Naive thymus-derived CD4-positive, alpha-beta T cell (primary cell): ENCODE results near the gene JAK1. TPM values are rescaled to one million over a fixed set of nuclear protein-coding genes. Genes with fewer than 3 reads are reported as not detected.

ENCODE experiments used
- ATAC-seq: fragments of 150-1000 bp; cut with Tn5 transposase; 2 replicates; pipeline ENCODE4 v1.10.0; 2021; ENCODE audit warnings: mild to moderate bottlenecking, moderate library complexity
- CTCF ChIA-PET: fragments of 350-600 bp; sonication (Branson Sonifier 250); formaldehyde crosslinking; loops from one replicate; lab custom pipeline; 2021; ENCODE audit warnings: antibody characterized with exemption; lab: Charles Lee
- POLR2A ChIA-PET: fragments of 350-600 bp; sonication (Branson Sonifier 250); formaldehyde crosslinking; loops from one replicate; lab custom pipeline; 2021; ENCODE audit warnings: antibody characterized with exemption, inconsistent platforms; lab: Charles Lee
- DNase-seq, 9 donors: peaks; one replicate each; pipeline versions ENCODE4 v3.0.0 to v3.0.0-alpha.2; 2020 to 2022; ENCODE audit warnings: mixed read lengths in 1 of 9
- H3K27ac ChIP-seq: one replicate; pipeline ENCODE4 v1.7.0; 2013; ENCODE audit warnings: mild to moderate bottlenecking, low read depth, low read length, moderate library complexity
- H3K27me3 ChIP-seq, 2 donors: one replicate each; pipeline ENCODE4 v1.7.0; 2013; ENCODE audit warnings: low read length in 2 of 2, mild to moderate bottlenecking in 2 of 2, moderate library complexity in 2 of 2; ENCODE audit not compliant: control insufficient read depth in 2 of 2, insufficient read depth in 2 of 2
- H3K36me3 ChIP-seq, 3 experiments: 1 replicate in 2 of 3; 2 replicates in 1 of 3; pipeline ENCODE4 v1.7.0; 2013; ENCODE audit warnings: low read length in 3 of 3, mild to moderate bottlenecking in 3 of 3, moderate library complexity in 1 of 3; ENCODE audit not compliant: insufficient read depth in 3 of 3, control insufficient read depth in 2 of 3
- H3K4me1 ChIP-seq, 2 donors: one replicate each; pipeline ENCODE4 v1.7.0; 2013; ENCODE audit warnings: low read length in 2 of 2, mild to moderate bottlenecking in 2 of 2, moderate library complexity in 1 of 2; ENCODE audit not compliant: control insufficient read depth in 2 of 2, insufficient read depth in 2 of 2
- H3K4me3 ChIP-seq: 2 replicates; pipeline ENCODE4 v1.7.0; 2013; ENCODE audit warnings: mild to moderate bottlenecking, low read length
- H3K9me3 ChIP-seq, 3 experiments: 1 replicate in 2 of 3; 2 replicates in 1 of 3; pipeline ENCODE4 v1.7.0; 2013; ENCODE audit warnings: low read length in 3 of 3; ENCODE audit not compliant: control insufficient read depth in 2 of 3
- H3K27ac Mint-ChIP-seq, 9 donors: one replicate each; pipeline ENCODE4 v1.8.0; 2020 to 2022; ENCODE audit warnings: mixed read lengths in 9 of 9, mild to moderate bottlenecking in 8 of 9, moderate library complexity in 5 of 9, inconsistent platforms in 2 of 9
- H3K27me3 Mint-ChIP-seq, 5 donors: one replicate each; pipeline ENCODE4 v1.8.0; 2021 to 2022; ENCODE audit warnings: mixed read lengths in 5 of 5, mild to moderate bottlenecking in 1 of 5
- H3K36me3 Mint-ChIP-seq, 5 donors: one replicate each; pipeline ENCODE4 v1.8.0; 2020 to 2022; ENCODE audit warnings: mixed read lengths in 5 of 5, mild to moderate bottlenecking in 3 of 5, inconsistent platforms in 1 of 5
- H3K4me1 Mint-ChIP-seq, 7 donors: one replicate each; pipeline ENCODE4 v1.8.0; 2020 to 2022; ENCODE audit warnings: mixed read lengths in 7 of 7, mild to moderate bottlenecking in 3 of 7, inconsistent platforms in 1 of 7
- H3K4me3 Mint-ChIP-seq, 10 donors: one replicate each; pipeline ENCODE4 v1.8.0; 2020 to 2022; ENCODE audit warnings: mild to moderate bottlenecking in 10 of 10, mixed read lengths in 10 of 10, moderate library complexity in 6 of 10, inconsistent platforms in 2 of 10
- H3K9me3 Mint-ChIP-seq, 11 donors: one replicate each; pipeline ENCODE4 v1.8.0; 2020 to 2022; ENCODE audit warnings: mixed read lengths in 11 of 11, mild to moderate bottlenecking in 4 of 11, inconsistent platforms in 1 of 11, moderate library complexity in 1 of 11
- intact Hi-C, 2 donors: fragments of 100-400 bp; cut with micrococcal nuclease; formaldehyde crosslinking; loops; one replicate each; pipeline ENCODE4 v1.15.1; 2023
- polyA plus RNA-seq, 2 donors: library from polyadenylated mRNA; unstranded; fragments of 300-500 nt; fragmentation: Illumina TruSeq; gene quantifications; one replicate each; pipeline ENCODE4 v1.2.3, GENCODE V29; 2021
- total RNA-seq, 6 experiments: library from RNA in 5 of 6; stranded (reverse) in 5 of 6; gene quantifications; 1 replicate in 5 of 6; 2 replicates in 1 of 6; pipeline ENCODE4 v1.2.3 and lab custom pipeline; 2021 to 2026

The JAK1 gene
- total and polyA plus RNA-seq, 7 experiments from 2014 or later, result 197 to 365 (median 265) TPM

DNA sequence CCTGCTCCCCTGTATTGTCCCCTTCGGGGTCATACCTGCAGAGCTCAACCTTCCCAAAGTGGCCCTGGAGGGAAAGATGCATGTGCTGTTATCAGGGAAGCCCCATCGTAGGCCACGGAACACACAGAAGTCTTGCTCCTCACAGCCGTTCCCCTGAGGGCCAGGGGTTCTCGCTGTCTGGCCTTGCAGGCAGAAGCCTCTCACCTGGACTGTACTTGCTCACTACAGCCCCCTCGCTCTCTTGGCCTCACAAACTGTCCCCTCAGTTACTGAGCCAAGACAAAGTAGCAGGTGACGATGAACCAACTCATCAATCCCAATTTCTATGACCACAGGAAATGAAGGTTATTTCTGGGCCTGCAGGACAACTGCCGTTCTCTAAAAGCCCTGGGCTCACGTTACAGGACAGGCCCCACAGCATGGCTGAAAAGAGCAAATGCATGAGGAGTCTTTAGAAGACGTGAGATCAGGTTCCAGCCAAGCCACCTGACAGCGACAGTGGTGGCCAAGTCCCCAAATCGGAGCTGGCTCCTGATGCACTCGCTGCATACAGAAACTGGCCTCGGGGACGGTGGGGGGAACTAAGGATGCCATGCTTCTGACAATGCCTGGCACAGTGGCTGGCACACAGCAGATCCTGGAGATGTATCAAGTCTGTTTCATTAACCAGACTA lies 126.5 kb downstream of the JAK1 start:
- ChIA-PET POLR2A (no interaction called here), CTCF (no interaction called here)
- Histone ChIP-seq H3K36me3 (peaks cover 54 to 93% (median 59%) of the 10 kb centered on the region in 3 experiments), H3K27ac (no peak overlapping the region), H3K9me3 (no peaks in the 10 kb centered on the region), H3K4me1 (no peaks in the 10 kb centered on the region), H3K27me3 (no peaks in the 10 kb centered on the region), H3K4me3 (no peak overlapping the region)
- Mint-ChIP-seq H3K27ac (peak overlapping the region in 6 of 9 donors; percentile 6 to 78 (median 48)), H3K36me3 (peaks cover 12 to 69% (median 38%) of the 10 kb centered on the region in 5 donors), H3K27me3 (no peaks in the 10 kb centered on the region), H3K4me1 (peaks cover 0 to 6% (median 0%) of the 10 kb centered on the region in 7 donors), H3K9me3 (peaks cover 0 to 2% (median 0%) of the 10 kb centered on the region in 11 donors), H3K4me3 (no peak overlapping the region)
- no peak for ATAC-seq
- intact Hi-C loops, result no loop called here
- no peak for DNase-seq

DNA sequence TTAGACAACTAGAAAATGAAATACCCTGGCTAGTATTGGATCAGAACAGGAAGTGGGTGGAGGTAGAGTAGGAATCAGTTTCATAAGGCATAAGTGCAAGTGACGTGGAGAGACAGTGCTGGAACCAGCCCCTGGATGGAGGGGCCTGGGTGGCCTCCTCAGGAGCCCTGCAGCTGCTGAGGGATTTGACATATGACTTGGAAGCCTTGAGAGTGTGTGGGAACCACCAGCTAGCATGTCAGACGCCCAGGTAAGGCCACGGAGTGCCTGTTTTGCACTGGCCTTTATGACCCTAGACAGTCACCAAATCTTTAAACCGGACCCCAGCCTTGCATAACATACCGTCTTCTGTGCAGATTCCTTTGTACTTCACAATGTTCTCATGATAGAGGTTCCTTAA lies 127.1 kb downstream of the JAK1 start:
- peak overlapping the region in 6 of 9 donors; percentile 6 to 63 (median 52) for H3K27ac Mint-ChIP-seq
- H3K36me3 Mint-ChIP-seq, result peaks cover 12 to 67% (median 36%) of the 10 kb centered on the region in 5 donors
- Histone ChIP-seq H3K27me3 (no peaks in the 10 kb centered on the region), H3K36me3 (peaks cover 53 to 93% (median 57%) of the 10 kb centered on the region in 3 experiments), H3K4me1 (no peaks in the 10 kb centered on the region), H3K4me3 (no peak overlapping the region), H3K27ac (no peak overlapping the region), H3K9me3 (no peaks in the 10 kb centered on the region)
- H3K4me3 Mint-ChIP-seq, result peak overlapping the region in 1 of 10 donors; percentile 45
- H3K27me3 Mint-ChIP-seq, result no peaks in the 10 kb centered on the region
- no peak for ATAC-seq
- POLR2A ChIA-PET, result no interaction called here
- DNase-seq, result no peak
- intact Hi-C loops, result no loop called here
- CTCF ChIA-PET, result no interaction called here
- H3K9me3 Mint-ChIP-seq, result peaks cover 0 to 2% (median 0%) of the 10 kb centered on the region in 11 donors
- peaks cover 0 to 6% (median 0%) of the 10 kb centered on the region in 7 donors for H3K4me1 Mint-ChIP-seq

DNA sequence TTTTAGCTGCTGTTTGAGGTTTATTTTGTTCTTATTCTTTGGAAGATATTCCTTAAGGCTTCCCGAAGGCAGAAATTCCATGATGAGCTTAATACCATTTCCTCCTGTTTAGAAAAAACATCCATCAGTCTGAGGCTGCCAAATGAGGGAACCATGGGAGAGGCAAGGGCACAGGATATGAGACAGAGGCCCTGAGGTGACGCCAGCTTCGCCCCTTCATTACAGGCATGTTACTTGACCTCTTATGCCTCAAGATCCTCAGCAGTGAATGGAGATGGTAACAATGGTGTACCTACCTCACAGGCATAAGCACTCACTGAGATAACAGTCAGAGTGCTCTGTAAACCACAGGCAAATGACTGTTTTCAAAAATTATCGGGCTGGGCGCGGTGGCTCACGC lies 127.9 kb downstream of the JAK1 start:
- H3K4me3 Mint-ChIP-seq, result no peak overlapping the region
- Histone ChIP-seq H3K9me3 (no peaks in the 10 kb centered on the region), H3K36me3 (peaks cover 46 to 93% (median 57%) of the 10 kb centered on the region in 3 experiments), H3K4me1 (no peaks in the 10 kb centered on the region), H3K27me3 (no peaks in the 10 kb centered on the region), H3K27ac (no peak overlapping the region), H3K4me3 (no peak overlapping the region)
- peaks cover 0 to 2% (median 0%) of the 10 kb centered on the region in 11 donors for H3K9me3 Mint-ChIP-seq
- DNase-seq (no peak), ATAC-seq (no peak)
- intact Hi-C loops, result no loop called here
- H3K4me1 Mint-ChIP-seq, result peaks cover 0 to 6% (median 0%) of the 10 kb centered on the region in 7 donors
- CTCF ChIA-PET, result no interaction called here
- POLR2A ChIA-PET, result interaction anchor here (0.6 kb wide), 1 partner anchor 31 kb away, joined by 3 read pairs; no protein-coding TSS in a partner anchor
- peak overlapping the region in 1 of 9 donors; percentile 63 for H3K27ac Mint-ChIP-seq
- H3K27me3 Mint-ChIP-seq, result no peaks in the 10 kb centered on the region
- peaks cover 8 to 68% (median 39%) of the 10 kb centered on the region in 5 donors for H3K36me3 Mint-ChIP-seq

DNA sequence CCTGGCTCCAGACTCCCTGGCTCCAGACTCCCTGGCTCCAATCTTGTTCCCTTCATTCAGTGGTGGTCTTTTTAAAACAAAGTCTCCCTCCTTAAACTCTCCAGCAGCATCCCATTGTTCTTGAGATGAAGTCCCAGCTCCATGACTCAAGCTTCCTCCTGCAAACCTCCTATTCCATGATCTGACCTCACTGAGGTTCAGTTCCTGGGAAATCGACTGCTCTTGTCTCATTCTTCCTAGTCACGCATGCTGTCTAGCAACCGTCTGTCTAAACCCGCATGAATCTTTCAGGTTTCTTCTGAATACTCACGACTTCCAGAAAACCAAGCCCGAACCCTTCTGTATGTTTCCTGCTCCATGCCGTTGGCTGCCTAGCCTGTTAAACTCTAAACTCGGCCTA lies 129.5 kb downstream of the JAK1 start:
- Histone ChIP-seq H3K4me1 (no peaks in the 10 kb centered on the region), H3K27me3 (no peaks in the 10 kb centered on the region), H3K9me3 (no peaks in the 10 kb centered on the region), H3K36me3 (peaks cover 52 to 92% (median 64%) of the 10 kb centered on the region in 3 experiments), H3K27ac (no peak overlapping the region), H3K4me3 (no peak overlapping the region)
- H3K4me3 Mint-ChIP-seq, result peak overlapping the region in 1 of 10 donors; percentile 37
- H3K27ac Mint-ChIP-seq, result peak overlapping the region in 6 of 9 donors; percentile 5 to 82 (median 45)
- peaks cover 0 to 4% (median 0%) of the 10 kb centered on the region in 7 donors for H3K4me1 Mint-ChIP-seq
- ChIA-PET CTCF (no interaction called here), POLR2A (no interaction called here)
- peaks cover 8 to 72% (median 44%) of the 10 kb centered on the region in 5 donors for H3K36me3 Mint-ChIP-seq
- H3K9me3 Mint-ChIP-seq, result peaks cover 0 to 2% (median 0%) of the 10 kb centered on the region in 11 donors
- no peak for ATAC-seq
- no peaks in the 10 kb centered on the region for H3K27me3 Mint-ChIP-seq
- DNase-seq, result no peak
- intact Hi-C loops, result no loop called here

DNA sequence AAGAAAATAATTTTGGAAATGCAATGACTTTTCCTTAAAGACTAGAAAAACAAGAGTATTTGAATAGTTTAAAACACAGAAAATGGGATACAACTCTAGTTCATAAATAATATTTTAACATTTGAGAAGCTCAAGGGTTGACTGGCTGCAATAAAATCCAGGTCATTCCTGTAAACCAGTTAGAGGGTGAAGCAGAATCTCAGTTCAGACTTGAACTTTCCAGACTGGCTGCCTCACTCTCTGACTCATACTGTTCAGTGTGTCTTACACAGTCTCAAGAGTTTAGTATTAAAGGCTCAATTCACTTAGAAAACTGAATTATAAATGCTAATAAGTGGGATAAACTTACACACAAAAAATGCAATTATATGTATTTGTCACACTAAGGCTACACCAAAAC lies 131.6 kb downstream of the JAK1 start:
- DNase-seq (no peak), ATAC-seq (no peak)
- peaks cover 37 to 72% (median 50%) of the 10 kb centered on the region in 3 experiments for H3K36me3 ChIP-seq
- Mint-ChIP-seq H3K4me3 (no peak overlapping the region), H3K36me3 (peaks cover 8 to 60% (median 34%) of the 10 kb centered on the region in 5 donors), H3K27ac (peak overlapping the region in 2 of 9 donors; percentile 19 to 49), H3K9me3 (peaks cover 0 to 2% (median 0%) of the 10 kb centered on the region in 11 donors), H3K4me1 (peaks cover 4 to 14% (median 7%) of the 10 kb centered on the region in 7 donors), H3K27me3 (no peaks in the 10 kb centered on the region)
- intact Hi-C loops, result loop anchor here in 1 of 2 donors (1.0 kb wide), 1 partner anchor 241 kb away; no protein-coding TSS in a partner anchor
- ChIA-PET POLR2A (no interaction called here), CTCF (no interaction called here)
- no peaks in the 10 kb centered on the region for H3K9me3 ChIP-seq
- H3K27ac ChIP-seq, result no peak overlapping the region
- peaks cover 0 to 6% of the 10 kb centered on the region in 2 donors for H3K4me1 ChIP-seq
- H3K4me3 ChIP-seq, result no peak overlapping the region
- H3K27me3 ChIP-seq, result no peaks in the 10 kb centered on the region

DNA sequence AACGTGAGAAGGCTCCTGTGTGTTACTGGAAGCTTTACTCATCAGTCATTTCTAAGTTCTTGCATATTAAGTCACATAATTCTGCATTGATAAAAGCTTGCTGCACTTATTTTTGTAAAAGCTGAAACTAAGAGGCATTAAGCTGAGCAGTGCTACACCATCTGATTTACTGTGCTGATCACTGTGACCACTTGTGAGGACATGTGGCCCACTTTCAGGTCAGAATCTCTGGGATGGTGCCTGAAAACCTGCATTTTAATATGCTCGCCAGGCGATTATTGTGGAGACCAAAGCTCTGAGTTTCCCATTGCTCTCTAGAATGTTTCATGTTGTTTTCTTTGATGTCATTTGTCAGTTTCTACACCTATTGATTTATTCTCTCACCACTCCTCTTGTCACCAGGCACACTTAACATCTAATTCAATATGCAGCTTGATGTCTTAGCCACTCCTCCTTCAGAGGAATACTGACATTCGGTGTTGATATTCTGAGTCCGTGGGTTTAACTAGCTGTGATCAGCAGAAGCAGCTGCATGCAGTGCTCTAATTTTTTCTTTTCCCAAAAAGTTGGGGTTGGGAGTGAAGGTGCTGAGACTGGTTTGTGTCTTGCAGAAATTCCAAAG lies 136.2 kb downstream of the JAK1 start:
- no peak for ATAC-seq
- Mint-ChIP-seq H3K4me1 (peaks cover 19 to 47% (median 37%) of the 10 kb centered on the region in 7 donors), H3K9me3 (peaks cover 0 to 4% (median 0%) of the 10 kb centered on the region in 11 donors), H3K36me3 (peaks cover 0 to 21% (median 5%) of the 10 kb centered on the region in 5 donors), H3K27ac (peak overlapping the region in 8 of 9 donors; percentile 24 to 77 (median 60)), H3K27me3 (no peaks in the 10 kb centered on the region), H3K4me3 (peak overlapping the region in 2 of 10 donors; percentile 23 to 48)
- intact Hi-C loops, result no loop called here
- Histone ChIP-seq H3K9me3 (no peaks in the 10 kb centered on the region), H3K27me3 (no peaks in the 10 kb centered on the region), H3K27ac (no peak overlapping the region), H3K4me3 (no peak overlapping the region), H3K4me1 (peaks cover 20 to 22% of the 10 kb centered on the region in 2 donors), H3K36me3 (peaks cover 8 to 27% (median 18%) of the 10 kb centered on the region in 3 experiments)
- ChIA-PET POLR2A (interaction anchor here (1.0 kb wide), 1 partner anchor 136 kb away, joined by 4 read pairs; no protein-coding TSS in a partner anchor), CTCF (interaction anchor here (0.6 to 0.8 kb wide), 2 partner anchors 152 to 215 kb away, joined by 3 read pairs; no protein-coding TSS in a partner anchor)
- no peak for DNase-seq
